RWPE2 (cell line): ENCODE data around the gene PSEN2.

Experiments used
- ATAC-seq: fragments of 200-7000 bp; cut with Tn5 transposase; 3 replicates; pipeline ENCODE4 v1.9.1; 2021; ENCODE audit warnings: low read depth
- DNase-seq: peaks from one replicate; pipeline ENCODE4 v3.0.0-alpha.2; 2020; ENCODE audit warnings: low spot score
- H3K27ac ChIP-seq: fragments of 450-650 bp; 2 replicates; pipeline ENCODE4 v1.5.1; 2017; ENCODE audit warnings: mild to moderate bottlenecking; ENCODE audit not compliant: poor library complexity, severe bottlenecking
- H3K27me3 ChIP-seq: fragments of 250-450 bp; sonication (Bioruptor Pico); 2 replicates; pipeline ENCODE4 v1.5.1; 2021; ENCODE audit warnings: mild to moderate bottlenecking, moderate library complexity; ENCODE audit not compliant: insufficient read depth, poor library complexity, severe bottlenecking
- H3K36me3 ChIP-seq: fragments of 250-450 bp; sonication (Bioruptor Pico); 2 replicates; pipeline ENCODE4 v1.5.1; 2020; ENCODE audit warnings: low read depth, mild to moderate bottlenecking, moderate library complexity
- H3K4me1 ChIP-seq: fragments of 250-450 bp; sonication (Bioruptor Pico); 2 replicates; pipeline ENCODE4 v1.5.1; 2021; ENCODE audit warnings: mild to moderate bottlenecking, moderate library complexity; ENCODE audit not compliant: insufficient read depth, poor library complexity, severe bottlenecking
- H3K4me3 ChIP-seq: fragments of 250-450 bp; sonication (Bioruptor Pico); 2 replicates; pipeline ENCODE4 v1.5.1; 2021; ENCODE audit warnings: mild to moderate bottlenecking, moderate library complexity; ENCODE audit not compliant: severe bottlenecking
- H3K9me3 ChIP-seq: fragments of 250-450 bp; sonication (Bioruptor Pico); 2 replicates; pipeline ENCODE4 v1.5.1; 2021; ENCODE audit warnings: mild to moderate bottlenecking, moderate library complexity; ENCODE audit not compliant: severe bottlenecking
- TF ChIP-seq, protein P1 (sequence below): fragments of 450-650 bp; IDR thresholded peaks from one replicate; pipeline ENCODE4 v1.5.1; 2017; ENCODE audit warnings: mild to moderate bottlenecking, moderate library complexity; ENCODE audit not compliant: poor library complexity, severe bottlenecking

The PSEN2 gene

DNA sequence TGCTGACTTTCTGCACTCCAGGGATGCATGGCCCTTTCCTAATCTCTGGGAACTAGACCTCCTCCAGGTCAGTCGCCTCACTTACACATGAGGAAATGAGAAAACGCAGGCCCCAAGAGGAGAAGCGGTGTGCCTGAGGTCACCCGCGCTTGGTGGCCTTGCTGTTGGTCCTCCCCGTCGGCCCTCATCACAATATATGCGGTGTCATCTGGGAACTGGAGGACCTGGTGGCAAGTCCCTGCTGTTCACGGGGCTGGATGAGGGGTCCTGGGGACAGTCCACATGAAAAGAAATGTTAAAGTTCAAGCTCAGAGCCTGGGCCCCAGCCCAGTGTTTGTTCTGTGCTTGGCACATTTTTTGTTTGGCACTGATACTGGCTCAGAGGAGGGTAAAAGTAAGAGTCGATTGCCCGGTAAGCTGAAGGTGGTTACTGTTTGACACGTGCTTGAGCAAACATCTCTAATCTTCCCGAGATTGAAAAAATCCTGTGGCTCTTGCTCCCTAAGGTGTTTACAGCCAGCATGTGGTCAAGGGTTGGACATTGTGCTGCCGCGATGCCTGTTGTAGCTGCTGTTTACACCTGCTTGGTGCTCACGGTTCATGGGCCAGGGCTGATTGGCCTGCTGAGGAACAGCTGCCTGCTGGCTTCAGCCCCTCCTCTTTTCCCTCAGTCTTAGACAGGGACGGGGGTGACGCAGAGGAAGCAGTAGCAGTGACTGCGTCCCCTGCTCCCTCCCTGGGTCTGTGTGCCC lies 74.9 kb downstream of the PSEN2 start:
- no peak for ATAC-seq
- H3K4me1 ChIP-seq = no peaks in the 10 kb centered on the region
- no peaks in the 10 kb centered on the region for H3K36me3 ChIP-seq
- DNase-seq = no peak
- no peak overlapping the region for H3K4me3 ChIP-seq
- TF ChIP-seq, protein P1, sequence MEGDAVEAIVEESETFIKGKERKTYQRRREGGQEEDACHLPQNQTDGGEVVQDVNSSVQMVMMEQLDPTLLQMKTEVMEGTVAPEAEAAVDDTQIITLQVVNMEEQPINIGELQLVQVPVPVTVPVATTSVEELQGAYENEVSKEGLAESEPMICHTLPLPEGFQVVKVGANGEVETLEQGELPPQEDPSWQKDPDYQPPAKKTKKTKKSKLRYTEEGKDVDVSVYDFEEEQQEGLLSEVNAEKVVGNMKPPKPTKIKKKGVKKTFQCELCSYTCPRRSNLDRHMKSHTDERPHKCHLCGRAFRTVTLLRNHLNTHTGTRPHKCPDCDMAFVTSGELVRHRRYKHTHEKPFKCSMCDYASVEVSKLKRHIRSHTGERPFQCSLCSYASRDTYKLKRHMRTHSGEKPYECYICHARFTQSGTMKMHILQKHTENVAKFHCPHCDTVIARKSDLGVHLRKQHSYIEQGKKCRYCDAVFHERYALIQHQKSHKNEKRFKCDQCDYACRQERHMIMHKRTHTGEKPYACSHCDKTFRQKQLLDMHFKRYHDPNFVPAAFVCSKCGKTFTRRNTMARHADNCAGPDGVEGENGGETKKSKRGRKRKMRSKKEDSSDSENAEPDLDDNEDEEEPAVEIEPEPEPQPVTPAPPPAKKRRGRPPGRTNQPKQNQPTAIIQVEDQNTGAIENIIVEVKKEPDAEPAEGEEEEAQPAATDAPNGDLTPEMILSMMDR = no peak
- no peaks in the 10 kb centered on the region for H3K27me3 ChIP-seq
- H3K27ac ChIP-seq = no peak overlapping the region
- no peaks in the 10 kb centered on the region for H3K9me3 ChIP-seq
